Activated T-cell treated with anti-CD3 and anti-CD28 coated beads for 48 hours (primary cell): ENCODE measurements around the gene HIPK3.

Experiments used
- DNase-seq: peaks from one replicate; pipeline ENCODE4 v3.0.0-alpha.2; 2020; ENCODE audit warnings: low read depth

The HIPK3 gene

GRCh38 chr11:33307984-33308383 lies 50.8 kb downstream of the HIPK3 start:
- no peak for DNase-seq

- no peak for DNase-seq
Observed at GRCh38 chr11:33309118-33309517, 51.9 kb downstream of the HIPK3 start.

- no peak for DNase-seq
Observed at GRCh38 chr11:33310720-33311500, 53.7 kb downstream of the HIPK3 start.

GRCh38 chr11:33311680-33312079 lies 54.5 kb downstream of the HIPK3 start:
- DNase-seq = no peak

GRCh38 chr11:33315822-33316221 lies 58.6 kb downstream of the HIPK3 start:
- DNase-seq = no peak

- DNase-seq = no peak
Observed at GRCh38 chr11:33317662-33318061, 60.5 kb downstream of the HIPK3 start.

GRCh38 chr11:33320016-33320813 lies 63.0 kb downstream of the HIPK3 start:
- DNase-seq = no peak

GRCh38 chr11:33320814-33321330 lies 63.7 kb downstream of the HIPK3 start:
- no peak for DNase-seq

GRCh38 chr11:33321422-33321821 lies 64.2 kb downstream of the HIPK3 start:
- DNase-seq = no peak

GRCh38 chr11:33323421-33323820 lies 66.2 kb downstream of the HIPK3 start:
- no peak for DNase-seq

GRCh38 chr11:33324302-33324985 lies 67.3 kb downstream of the HIPK3 start:
- DNase-seq = no peak

- DNase-seq = no peak
Observed at GRCh38 chr11:33325451-33325850, 68.3 kb downstream of the HIPK3 start.

- DNase-seq = no peak
Observed at GRCh38 chr11:33329705-33330329, 72.6 kb downstream of the HIPK3 start.

- no peak for DNase-seq
Observed at GRCh38 chr11:33333816-33334215, 76.6 kb downstream of the HIPK3 start.

- no peak for DNase-seq
Observed at GRCh38 chr11:33334627-33335026, 77.4 kb downstream of the HIPK3 start.

- no peak for DNase-seq
Observed at GRCh38 chr11:33339247-33339646, 82.1 kb downstream of the HIPK3 start.

- DNase-seq = no peak
Observed at GRCh38 chr11:33344611-33345010, 87.4 kb downstream of the HIPK3 start.

- no peak for DNase-seq
Observed at GRCh38 chr11:33347490-33348125, 90.4 kb downstream of the HIPK3 start.

- no peak for DNase-seq
Observed at GRCh38 chr11:33350287-33350686, 93.1 kb downstream of the HIPK3 start.

- no peak for DNase-seq
Observed at GRCh38 chr11:33358150-33358831, 101.1 kb downstream of the HIPK3 start.

GRCh38 chr11:33360642-33361041 lies 103.5 kb downstream of the HIPK3 start:
- no peak for DNase-seq
